ENCODE measurements around the gene PDPK1.

Gene PDPK1

DNA sequence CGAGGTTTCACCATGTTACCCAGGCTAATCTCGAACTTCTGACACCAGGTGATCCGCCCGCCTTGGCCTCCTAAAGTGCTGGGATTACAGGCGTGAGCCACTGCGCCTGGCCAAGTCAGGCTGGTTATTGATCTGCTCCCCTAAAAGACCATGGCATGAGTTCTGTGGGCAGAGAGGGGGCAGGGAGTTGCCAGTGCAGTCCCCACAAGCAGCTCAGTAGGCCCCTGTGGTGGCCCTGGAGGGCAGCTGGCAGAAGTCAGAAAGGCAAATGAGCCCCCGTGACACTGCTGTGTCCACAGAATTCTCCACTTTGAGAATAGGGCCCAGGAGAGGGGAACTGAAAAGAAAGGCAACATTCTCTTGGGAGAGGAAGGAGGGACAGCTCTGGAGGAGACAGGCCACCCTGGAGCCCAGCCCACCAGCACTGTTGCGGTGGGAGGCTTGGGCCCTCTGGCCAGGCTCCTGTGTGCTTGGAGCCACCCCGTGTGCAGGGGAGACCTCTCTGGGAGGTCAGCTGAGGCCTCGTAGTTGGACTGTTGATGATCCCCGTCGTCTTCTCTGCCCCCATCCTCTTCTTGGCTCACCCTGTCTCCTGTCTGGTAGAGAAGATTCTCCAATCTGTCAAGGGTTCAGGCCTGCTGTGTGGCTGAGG lies 19.7 kb upstream of the PDPK1 start:
- Histone ChIP-seq H3K27ac (replicated peaks) (peak overlapping the region; percentile 86), H3K27me3 (ENCODE audit: insufficient read depth, poor library complexity, severe bottlenecking) (no peaks in the 10 kb centered on the region), H3K4me3 (replicated peaks; ENCODE audit: insufficient read depth, low read length) (no peak overlapping the region)
- DNase-seq (ENCODE audit: low read depth in 1 of 2, low spot score in 1 of 2) = no peak
- TF ChIP-seq GABPA (IDR thresholded peaks at IDR 0.05; ENCODE audit: low read depth) = no peak
- no peak for TF ChIP-seq CTCF (IDR thresholded peaks at IDR 0.05; ENCODE audit: insufficient read depth, low read length)
- TF ChIP-seq SPI1 (IDR thresholded peaks at IDR 0.05; ENCODE audit: borderline replicate concordance, low read depth) = no peak
- TF ChIP-seq, protein P1, sequence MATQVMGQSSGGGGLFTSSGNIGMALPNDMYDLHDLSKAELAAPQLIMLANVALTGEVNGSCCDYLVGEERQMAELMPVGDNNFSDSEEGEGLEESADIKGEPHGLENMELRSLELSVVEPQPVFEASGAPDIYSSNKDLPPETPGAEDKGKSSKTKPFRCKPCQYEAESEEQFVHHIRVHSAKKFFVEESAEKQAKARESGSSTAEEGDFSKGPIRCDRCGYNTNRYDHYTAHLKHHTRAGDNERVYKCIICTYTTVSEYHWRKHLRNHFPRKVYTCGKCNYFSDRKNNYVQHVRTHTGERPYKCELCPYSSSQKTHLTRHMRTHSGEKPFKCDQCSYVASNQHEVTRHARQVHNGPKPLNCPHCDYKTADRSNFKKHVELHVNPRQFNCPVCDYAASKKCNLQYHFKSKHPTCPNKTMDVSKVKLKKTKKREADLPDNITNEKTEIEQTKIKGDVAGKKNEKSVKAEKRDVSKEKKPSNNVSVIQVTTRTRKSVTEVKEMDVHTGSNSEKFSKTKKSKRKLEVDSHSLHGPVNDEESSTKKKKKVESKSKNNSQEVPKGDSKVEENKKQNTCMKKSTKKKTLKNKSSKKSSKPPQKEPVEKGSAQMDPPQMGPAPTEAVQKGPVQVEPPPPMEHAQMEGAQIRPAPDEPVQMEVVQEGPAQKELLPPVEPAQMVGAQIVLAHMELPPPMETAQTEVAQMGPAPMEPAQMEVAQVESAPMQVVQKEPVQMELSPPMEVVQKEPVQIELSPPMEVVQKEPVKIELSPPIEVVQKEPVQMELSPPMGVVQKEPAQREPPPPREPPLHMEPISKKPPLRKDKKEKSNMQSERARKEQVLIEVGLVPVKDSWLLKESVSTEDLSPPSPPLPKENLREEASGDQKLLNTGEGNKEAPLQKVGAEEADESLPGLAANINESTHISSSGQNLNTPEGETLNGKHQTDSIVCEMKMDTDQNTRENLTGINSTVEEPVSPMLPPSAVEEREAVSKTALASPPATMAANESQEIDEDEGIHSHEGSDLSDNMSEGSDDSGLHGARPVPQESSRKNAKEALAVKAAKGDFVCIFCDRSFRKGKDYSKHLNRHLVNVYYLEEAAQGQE (IDR thresholded peaks at IDR 0.05; ENCODE audit: insufficient replicate concordance, low read depth) = no peak
- TF ChIP-seq POLR2AphosphoS5 (IDR thresholded peaks at IDR 0.05; ENCODE audit: low read depth) = no peak

GRCh38 chr16:2518823-2519710 lies 18.8 kb upstream of the PDPK1 start:
- Histone ChIP-seq H3K4me3 (replicated peaks; ENCODE audit: insufficient read depth, low read length) (no peak overlapping the region), H3K27me3 (ENCODE audit: insufficient read depth, poor library complexity, severe bottlenecking) (no peaks in the 10 kb centered on the region), H3K27ac (replicated peaks) (no peak overlapping the region; the same call in 1 of the 2 replicates)
- no peak for DNase-seq (ENCODE audit: low read depth in 1 of 2, low spot score in 1 of 2)
- TF ChIP-seq CTCF (IDR thresholded peaks at IDR 0.05; ENCODE audit: insufficient read depth, low read length) (no peak), GABPA (IDR thresholded peaks at IDR 0.05; ENCODE audit: low read depth) (no peak), POLR2AphosphoS5 (IDR thresholded peaks at IDR 0.05; ENCODE audit: low read depth) (no peak), SPI1 (IDR thresholded peaks at IDR 0.05; ENCODE audit: borderline replicate concordance, low read depth) (no peak)
- TF ChIP-seq, protein P1 (IDR thresholded peaks at IDR 0.05; ENCODE audit: insufficient replicate concordance, low read depth) = no peak

- H3K4me3 ChIP-seq (replicated peaks; ENCODE audit: insufficient read depth, low read length) = peak overlapping the region; percentile 17
- no peak for DNase-seq (ENCODE audit: low read depth in 1 of 2, low spot score in 1 of 2)
- no peaks in the 10 kb centered on the region for H3K27me3 ChIP-seq (ENCODE audit: insufficient read depth, poor library complexity, severe bottlenecking)
- no peak for TF ChIP-seq GABPA (IDR thresholded peaks at IDR 0.05; ENCODE audit: low read depth)
- TF ChIP-seq, protein P1 (IDR thresholded peaks at IDR 0.05; ENCODE audit: insufficient replicate concordance, low read depth) = no peak
- TF ChIP-seq POLR2AphosphoS5 (IDR thresholded peaks at IDR 0.05; ENCODE audit: low read depth) = no peak
- TF ChIP-seq CTCF (IDR thresholded peaks at IDR 0.05; ENCODE audit: insufficient read depth, low read length) = no peak
- no peak for TF ChIP-seq SPI1 (IDR thresholded peaks at IDR 0.05; ENCODE audit: borderline replicate concordance, low read depth)
- no peak overlapping the region; the same call in 1 of the 2 replicates for H3K27ac ChIP-seq (replicated peaks)
These were observed 18.1 kb upstream of the PDPK1 start for GRCh38 chr16:2519711-2520080.
